ENCODE measurements around the gene GLDN.

Gene GLDN

GRCh38 chr15:51448622-51449399 lies 107.4 kb downstream of the GLDN start:
- DNase-seq: no peak

- DNase-seq: no peak
Measured at GRCh38 chr15:51450001-51450400, 108.5 kb downstream of the GLDN start.

All from central memory CD4-positive, alpha-beta T cell (primary cell).